Islet of Langerhans (tissue), 1 donor: Measurements from ENCODE around the gene ENO1.

Experiments used
- FAIRE-seq: peaks from one replicate; lab custom pipeline; 2011; peaks lifted over from hg19 to GRCh38; lab: Jason Lieb, UNC

ENO1 gene

GRCh38 chr1:8813016-8813763 lies 65.3 kb downstream of the ENO1 start:
- peak; percentile 89 for FAIRE-seq

DNA sequence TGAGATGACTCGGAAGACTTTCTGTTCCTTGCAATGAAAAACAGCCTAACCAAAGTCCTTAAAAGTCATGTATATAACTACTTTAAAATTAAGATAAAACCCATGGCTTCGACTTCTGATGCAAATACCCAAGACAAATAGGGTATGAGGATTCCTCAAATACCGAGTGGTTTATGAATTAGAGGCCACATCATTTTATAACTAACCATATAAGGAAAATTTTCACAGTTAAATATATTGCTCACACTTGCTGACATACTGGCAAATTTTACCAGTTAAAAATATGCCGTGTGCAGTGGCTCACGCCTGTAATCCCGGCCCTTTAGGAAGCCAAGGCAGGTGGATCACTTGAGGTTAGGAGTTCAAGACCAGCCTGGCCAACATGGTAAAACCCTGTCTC lies 66.4 kb downstream of the ENO1 start:
- no peak for FAIRE-seq
